ENCODE results near the gene POU2AF1.

POU2AF1 gene

DNA sequence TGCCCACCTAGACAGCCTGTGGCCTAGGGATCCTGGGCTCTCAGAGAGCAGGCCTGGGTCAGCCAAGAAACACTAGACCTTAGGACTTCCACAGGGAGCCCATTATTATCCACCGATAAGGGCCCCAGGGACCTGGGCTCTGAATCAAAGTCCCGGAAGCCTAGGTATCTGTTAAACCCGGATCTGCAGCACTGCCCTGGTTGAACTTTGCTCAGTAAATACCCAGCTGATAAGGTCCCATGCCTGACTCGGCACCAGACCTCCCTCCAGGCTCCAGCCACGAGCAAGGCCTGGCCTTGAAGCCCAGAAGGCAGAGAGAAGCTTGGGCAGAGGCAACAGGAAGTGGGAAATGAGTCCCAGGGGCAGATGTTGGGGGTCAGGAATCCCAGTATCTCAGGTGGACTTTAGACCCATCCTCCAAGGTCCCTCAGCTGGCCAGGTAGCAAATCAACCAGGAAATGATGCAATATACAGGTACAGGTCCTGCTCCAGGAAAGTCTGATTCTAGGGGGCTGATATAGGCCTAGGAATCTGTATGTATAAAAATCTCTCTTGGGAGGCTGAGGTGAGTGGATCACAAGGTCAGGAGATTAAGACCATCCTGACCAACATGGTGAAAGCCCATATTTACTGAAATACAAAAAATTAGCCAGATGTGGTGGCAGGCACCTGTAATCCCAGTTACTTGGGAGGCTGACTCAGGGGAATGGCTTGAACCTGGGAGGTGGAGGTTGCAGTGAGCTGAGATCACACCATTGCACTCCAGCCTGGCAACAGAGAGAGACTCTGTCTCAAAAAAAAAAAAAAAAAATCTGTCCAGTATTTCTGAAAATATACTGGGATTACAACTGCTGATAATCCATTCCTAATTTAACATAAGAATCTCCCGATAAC is 18.7 kb downstream of the POU2AF1 start:
- no peak for DNase-seq

- DNase-seq = no peak
Observed at GRCh38 chr11:111359223-111360149, 19.6 kb downstream of the POU2AF1 start.

- no peak for DNase-seq
Observed at GRCh38 chr11:111358038-111359001, 20.8 kb downstream of the POU2AF1 start.

GRCh38 chr11:111357150-111358037 is 21.7 kb downstream of the POU2AF1 start:
- no peak for DNase-seq

- DNase-seq = no peak
Observed at GRCh38 chr11:111356660-111357048, 22.4 kb downstream of the POU2AF1 start.

- no peak for DNase-seq
Observed at GRCh38 chr11:111355956-111356659, 23.0 kb downstream of the POU2AF1 start.

- DNase-seq = no peak
Observed at GRCh38 chr11:111355101-111355500, 24.0 kb downstream of the POU2AF1 start.

DNA sequence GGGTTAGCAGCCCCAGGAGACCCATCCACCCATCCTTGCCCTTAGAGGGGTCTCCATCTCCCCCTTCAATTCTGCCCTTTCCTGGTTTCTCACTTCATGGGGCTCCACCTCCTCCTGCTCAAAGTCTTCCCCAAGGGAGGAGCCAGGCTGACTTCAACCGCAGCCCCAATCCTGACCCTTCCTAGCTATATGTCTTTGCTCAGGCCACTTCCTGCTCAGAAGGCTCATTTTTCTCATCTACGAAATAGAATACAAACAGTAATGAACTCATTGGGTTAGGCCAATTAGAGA is 24.5 kb downstream of the POU2AF1 start:
- no peak for DNase-seq

GRCh38 chr11:111353776-111354600 is 25.1 kb downstream of the POU2AF1 start:
- no peak for DNase-seq

- DNase-seq = no peak
Observed at GRCh38 chr11:111352935-111353710, 26.0 kb downstream of the POU2AF1 start.

DNA sequence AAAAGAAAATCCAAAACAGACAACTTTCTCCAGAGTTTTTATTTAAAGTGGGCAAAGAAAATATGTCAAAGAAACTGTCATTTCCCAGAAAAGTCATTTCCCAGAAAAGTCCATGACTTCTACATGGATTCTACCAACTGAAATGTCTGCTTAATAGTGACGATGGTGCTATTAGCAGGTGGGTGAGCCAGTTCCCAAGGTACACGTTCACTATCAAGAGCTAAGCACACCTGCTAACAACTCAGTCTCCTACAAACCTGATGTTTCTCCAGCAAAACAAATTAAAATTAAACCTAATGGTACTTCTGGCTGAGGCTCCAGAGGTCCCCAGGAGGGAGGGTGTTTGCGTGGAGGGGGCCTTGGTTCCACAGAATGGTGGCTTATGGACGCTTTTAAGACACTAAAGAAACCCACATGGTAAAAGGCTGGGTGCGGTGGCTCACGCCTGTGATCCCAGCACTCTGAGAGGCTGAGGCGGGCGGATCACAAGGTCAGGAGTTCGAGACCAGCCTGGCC is 26.8 kb downstream of the POU2AF1 start:
- DNase-seq = no peak

GRCh38 chr11:111351374-111352055 is 27.6 kb downstream of the POU2AF1 start:
- no peak for DNase-seq

GRCh38 chr11:111350811-111351210 is 28.3 kb downstream of the POU2AF1 start:
- no peak for DNase-seq

DNA sequence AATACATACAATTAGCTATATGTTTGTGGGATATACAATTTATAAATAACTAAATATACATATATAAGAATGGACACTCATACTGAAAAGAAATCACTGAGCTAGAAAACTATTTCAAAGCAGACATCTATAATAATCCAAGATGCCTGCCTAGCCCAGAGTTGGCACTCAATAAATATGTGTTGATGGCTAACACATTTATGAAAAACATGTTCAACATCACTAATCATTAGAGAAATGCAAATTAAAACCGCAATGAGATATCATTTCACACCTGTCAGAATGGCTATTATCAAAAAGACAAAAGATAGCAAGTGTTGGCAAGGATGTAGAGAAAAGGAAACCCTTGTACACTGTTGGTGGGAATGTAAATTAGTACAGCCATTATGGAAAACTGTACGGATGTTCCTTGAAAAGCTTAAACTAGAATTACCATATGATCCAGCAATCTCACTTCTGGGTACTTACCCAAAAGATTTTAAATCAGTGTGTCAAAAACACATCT is 29.8 kb downstream of the POU2AF1 start:
- DNase-seq = no peak

DNA sequence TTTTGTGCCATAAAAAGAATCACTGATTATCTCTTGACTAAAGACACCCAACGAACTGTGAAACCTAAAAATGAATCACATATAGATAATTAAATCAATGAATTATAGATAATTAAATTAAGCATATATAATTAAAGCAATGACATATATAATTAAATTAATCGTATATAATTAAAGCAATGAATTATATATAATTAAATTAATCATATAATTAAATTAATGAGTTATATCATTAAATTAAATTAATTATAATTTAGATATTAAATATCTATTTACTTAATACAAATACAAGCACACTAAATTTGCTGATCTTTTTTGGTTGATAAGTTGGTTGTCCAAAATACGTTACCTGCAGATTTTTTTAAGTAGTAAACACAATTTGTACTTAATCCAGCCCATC is 30.9 kb downstream of the POU2AF1 start:
- no peak for DNase-seq

DNA sequence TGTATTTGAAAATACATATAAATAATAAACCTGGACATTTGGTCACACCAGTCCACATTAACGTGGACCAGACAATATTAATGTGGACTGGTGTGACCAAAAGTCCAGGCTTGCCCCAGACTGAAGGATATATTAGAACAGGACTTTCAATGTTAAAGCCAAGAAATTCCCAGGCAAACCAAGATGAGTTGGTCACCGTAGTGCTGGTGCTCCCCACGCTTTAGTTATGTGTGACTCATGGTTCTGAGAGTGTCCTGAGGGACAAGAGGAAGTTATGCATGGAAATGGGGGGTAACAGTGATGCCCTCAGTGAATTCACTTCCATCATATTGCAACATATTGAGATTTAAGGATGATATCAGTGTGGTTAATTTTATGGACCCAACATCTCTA is 31.4 kb downstream of the POU2AF1 start:
- DNase-seq = no peak

GRCh38 chr11:111347002-111347722 is 31.9 kb downstream of the POU2AF1 start:
- no peak for DNase-seq

GRCh38 chr11:111344032-111344431 is 35.0 kb downstream of the POU2AF1 start:
- DNase-seq = no peak

Data from activated naive CD4-positive, alpha-beta T cell treated with anti-CD3 and anti-CD28 coated beads, Interleukin-2, amount 50 U/mL, for 16 hours (primary cell).